OCI-LY1 (cell line): ENCODE measurements around the gene TMEM243.
A peak's percentile ranks its signal among the peaks of the same experiment; 100 is the strongest.

Experiments
- H2AFZ ChIP-seq: fragments of 200-600 bp; sonication (generic), shearing (Covaris generic); 2 replicates; pipeline ENCODE4 v1.6.0; 2014; ENCODE audit warnings: antibody characterized with exemption, mild to moderate bottlenecking, low read length
- H3F3A ChIP-seq: fragments of 200-600 bp; sonication (generic), shearing (Covaris generic); 2 replicates; pipeline ENCODE4 v1.6.0; 2014; ENCODE audit warnings: mild to moderate bottlenecking, antibody characterized with exemption, low read length, moderate library complexity; ENCODE audit not compliant: insufficient read depth
- H3K27ac ChIP-seq: fragments of 200-600 bp; sonication (generic); 2 replicates; pipeline ENCODE4 v1.5.1; 2014; ENCODE audit warnings: low read length, mixed run types, mild to moderate bottlenecking, low read depth; ENCODE audit not compliant: poor library complexity, severe bottlenecking
- H3K27me3 ChIP-seq: fragments of 200-600 bp; sonication (generic); 2 replicates; pipeline ENCODE4 v1.6.0; 2014; ENCODE audit warnings: antibody characterized with exemption, mild to moderate bottlenecking, low read length, moderate library complexity; ENCODE audit not compliant: insufficient read depth
- H3K36me3 ChIP-seq: fragments of 200-600 bp; sonication (generic); 2 replicates; pipeline ENCODE4 v1.6.1; 2014; ENCODE audit warnings: mild to moderate bottlenecking, antibody characterized with exemption, low read length, moderate library complexity, mixed read lengths; ENCODE audit not compliant: insufficient read depth
- H3K4me1 ChIP-seq: fragments of 200-600 bp; sonication (generic); 2 replicates; pipeline ENCODE4 v1.5.1; 2014; ENCODE audit warnings: mild to moderate bottlenecking, low read length, moderate library complexity; ENCODE audit not compliant: insufficient read depth, severe bottlenecking
- H3K4me2 ChIP-seq: fragments of 200-600 bp; sonication (generic), shearing (Covaris generic); 2 replicates; pipeline ENCODE4 v1.6.1; 2014; ENCODE audit warnings: low read length
- H3K4me3 ChIP-seq: fragments of 200-600 bp; sonication (generic); 2 replicates; pipeline ENCODE4 v1.5.1; 2014; ENCODE audit warnings: low read length, low read depth, mild to moderate bottlenecking, mixed read lengths; ENCODE audit not compliant: poor library complexity, severe bottlenecking
- H3K79me2 ChIP-seq: fragments of 200-600 bp; shearing (Covaris generic); 2 replicates; pipeline ENCODE4 v1.6.1; 2016; ENCODE audit warnings: mixed run types, low read length, mixed read lengths; ENCODE audit not compliant: insufficient read depth
- H3K9ac ChIP-seq: fragments of 200-600 bp; sonication (generic), shearing (Covaris generic); 2 replicates; pipeline ENCODE4 v1.6.1; 2014; ENCODE audit warnings: mild to moderate bottlenecking, low read length, mixed read lengths
- H3K9me2 ChIP-seq: fragments of 200-600 bp; sonication (generic), shearing (Covaris generic); 2 replicates; pipeline ENCODE4 v1.6.1; 2014; ENCODE audit warnings: low read depth, mild to moderate bottlenecking, low read length, mixed read lengths
- H3K9me3 ChIP-seq: fragments of 200-600 bp; shearing (Covaris generic); 2 replicates; pipeline ENCODE4 v1.6.1; 2014; ENCODE audit warnings: low read length, mixed read lengths
- H4K20me1 ChIP-seq: fragments of 200-600 bp; sonication (generic), shearing (Covaris generic); 2 replicates; pipeline ENCODE4 v1.6.0; 2016; ENCODE audit warnings: mild to moderate bottlenecking, low read length; ENCODE audit not compliant: insufficient read depth
- CTCF ChIP-seq: fragments of 200-600 bp; sonication (generic), shearing (Covaris generic); IDR thresholded peaks from 2 replicates; pipeline ENCODE4 v1.5.1; 2017; ENCODE audit warnings: mild to moderate bottlenecking, antibody characterized with exemption, low read length, moderate library complexity, mixed read lengths
- EZH2 ChIP-seq: fragments of 200-600 bp; sonication (generic), shearing (Covaris generic); IDR thresholded peaks from 2 replicates; pipeline ENCODE4 v1.8.0; 2017; ENCODE audit warnings: borderline replicate concordance, mixed run types, mild to moderate bottlenecking, antibody characterized with exemption, low read length, moderate library complexity, mixed read lengths

The TMEM243 gene

GRCh38 chr7:87156709-87157108, 62.8 kb downstream of the TMEM243 start:
- no peak for TF ChIP-seq CTCF
- TF ChIP-seq EZH2: no peak
- H3K27ac ChIP-seq: peak overlapping the region; percentile 13
- no peak overlapping the region for H2AFZ ChIP-seq
- H4K20me1 ChIP-seq: peaks cover 7% of the 10 kb centered on the region; the same call in 1 of the 2 replicates
- H3K4me1 ChIP-seq: peaks cover 66% of the 10 kb centered on the region
- H3K9ac ChIP-seq: no peak overlapping the region
- H3K27me3 ChIP-seq: no peaks in the 10 kb centered on the region
- H3K4me2 ChIP-seq: peak overlapping the region; percentile 80
- no peaks in the 10 kb centered on the region for H3K9me2 ChIP-seq
- H3K9me3 ChIP-seq: no peaks in the 10 kb centered on the region
- 0 out of 2 replicates have a peak, but pooled peaks cover 3% of the 10 kb centered on the region for H3F3A ChIP-seq
- H3K79me2 ChIP-seq: peaks cover 90% of the 10 kb centered on the region
- H3K36me3 ChIP-seq: peaks cover 61% of the 10 kb centered on the region
- peak overlapping the region; percentile 84 for H3K4me3 ChIP-seq

- H2AFZ ChIP-seq: no peak overlapping the region
- 0 out of 2 replicates have a peak, but pooled peaks cover 3% of the 10 kb centered on the region for H3F3A ChIP-seq
- peaks cover 82% of the 10 kb centered on the region for H3K79me2 ChIP-seq
- H3K36me3 ChIP-seq: peaks cover 61% of the 10 kb centered on the region
- no peaks in the 10 kb centered on the region for H3K27me3 ChIP-seq
- H3K4me1 ChIP-seq: peaks cover 75% of the 10 kb centered on the region
- peak overlapping the region; percentile 84 for H3K4me3 ChIP-seq
- peak overlapping the region; percentile 80 for H3K4me2 ChIP-seq
- peak overlapping the region; percentile 12; the same call in 1 of the 2 replicates for H3K9ac ChIP-seq
- TF ChIP-seq EZH2: no peak
- TF ChIP-seq CTCF: no peak
- no peaks in the 10 kb centered on the region for H3K9me3 ChIP-seq
- H4K20me1 ChIP-seq: peaks cover 7% of the 10 kb centered on the region; the same call in 1 of the 2 replicates
- no peaks in the 10 kb centered on the region for H3K9me2 ChIP-seq
- H3K27ac ChIP-seq: peak overlapping the region; percentile 13
Measured at GRCh38 chr7:87155788-87156187, 63.7 kb downstream of the TMEM243 start.

- H3K27me3 ChIP-seq: no peaks in the 10 kb centered on the region
- peaks cover 72% of the 10 kb centered on the region for H3K4me1 ChIP-seq
- TF ChIP-seq CTCF (no peak), EZH2 (no peak)
- peak overlapping the region; percentile 18 for H3K27ac ChIP-seq
- peaks cover 7% of the 10 kb centered on the region; the same call in 1 of the 2 replicates for H4K20me1 ChIP-seq
- H3K36me3 ChIP-seq: peaks cover 49% of the 10 kb centered on the region
- H3F3A ChIP-seq: 0 out of 2 replicates have a peak, but pooled peaks cover 3% of the 10 kb centered on the region
- no peaks in the 10 kb centered on the region for H3K9me2 ChIP-seq
- peaks cover 70% of the 10 kb centered on the region for H3K79me2 ChIP-seq
- H3K4me2 ChIP-seq: peak overlapping the region; percentile 80
- peak overlapping the region; percentile 82 for H3K9ac ChIP-seq
- no peak overlapping the region for H2AFZ ChIP-seq
- H3K9me3 ChIP-seq: no peaks in the 10 kb centered on the region
- peak overlapping the region; percentile 84 for H3K4me3 ChIP-seq
Measured at GRCh38 chr7:87154569-87154968, 65.0 kb downstream of the TMEM243 start.
